PC-9 (cell line): ENCODE measurements around the gene TPRG1L.

ENCODE experiments used
- EZH2 ChIP-seq: fragments of 200-600 bp; sonication (generic); IDR thresholded peaks from 2 replicates; pipeline ENCODE4 v1.8.0; 2017; ENCODE audit warnings: antibody characterized with exemption, low read depth
- TF ChIP-seq, protein P1 (sequence below): fragments of 200-600 bp; sonication (generic); conservative IDR thresholded peaks from 2 replicates; pipeline ENCODE4 v1.6.1; 2017; ENCODE audit warnings: mixed run types, antibody characterized with exemption, mild to moderate bottlenecking, moderate library complexity

DNA sequence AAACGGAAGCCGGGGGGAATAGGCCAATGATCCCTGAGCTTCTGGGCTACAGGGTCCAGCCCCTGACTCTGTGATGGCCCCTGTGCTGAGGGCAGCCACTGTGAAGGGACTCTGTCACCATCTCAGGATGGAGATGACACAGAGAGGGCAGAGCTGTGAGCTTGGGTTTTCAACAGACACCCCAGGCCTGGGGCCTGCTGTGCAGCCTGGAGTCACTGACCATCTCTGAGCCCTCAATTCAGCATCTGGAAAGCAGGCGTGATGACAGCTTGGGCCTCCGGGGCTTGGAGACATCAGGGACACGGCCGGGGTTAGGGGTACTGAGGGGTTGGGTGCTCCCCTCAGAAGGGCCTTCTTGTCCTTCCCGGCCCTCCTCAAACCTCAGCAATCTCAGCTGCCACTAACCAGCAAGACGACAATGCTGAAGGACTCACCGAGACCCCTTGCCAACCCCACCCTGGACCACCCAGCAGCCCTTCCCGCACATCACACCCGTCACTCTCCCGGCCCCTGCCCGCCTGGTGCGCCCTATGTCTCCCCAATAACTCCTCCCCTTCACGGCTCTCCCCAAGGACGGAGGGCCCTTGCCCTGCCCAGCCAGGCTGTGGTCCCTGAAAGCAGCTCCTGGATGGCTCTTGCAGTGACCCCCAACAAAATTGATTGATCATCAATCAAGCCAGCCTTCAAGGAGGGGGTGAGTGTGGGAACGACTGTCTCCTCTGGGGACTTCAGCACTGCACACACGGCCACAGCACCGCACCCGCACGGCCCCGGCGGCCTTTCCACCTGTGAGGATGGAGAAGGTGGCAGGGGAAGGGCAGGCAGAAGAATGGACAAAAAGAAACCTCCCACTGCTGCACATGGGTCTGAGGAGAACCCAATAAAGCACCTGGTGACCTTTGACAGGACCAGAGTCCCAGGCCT, 17.8 kb upstream of the TPRG1L start:
- TF ChIP-seq, protein P1, sequence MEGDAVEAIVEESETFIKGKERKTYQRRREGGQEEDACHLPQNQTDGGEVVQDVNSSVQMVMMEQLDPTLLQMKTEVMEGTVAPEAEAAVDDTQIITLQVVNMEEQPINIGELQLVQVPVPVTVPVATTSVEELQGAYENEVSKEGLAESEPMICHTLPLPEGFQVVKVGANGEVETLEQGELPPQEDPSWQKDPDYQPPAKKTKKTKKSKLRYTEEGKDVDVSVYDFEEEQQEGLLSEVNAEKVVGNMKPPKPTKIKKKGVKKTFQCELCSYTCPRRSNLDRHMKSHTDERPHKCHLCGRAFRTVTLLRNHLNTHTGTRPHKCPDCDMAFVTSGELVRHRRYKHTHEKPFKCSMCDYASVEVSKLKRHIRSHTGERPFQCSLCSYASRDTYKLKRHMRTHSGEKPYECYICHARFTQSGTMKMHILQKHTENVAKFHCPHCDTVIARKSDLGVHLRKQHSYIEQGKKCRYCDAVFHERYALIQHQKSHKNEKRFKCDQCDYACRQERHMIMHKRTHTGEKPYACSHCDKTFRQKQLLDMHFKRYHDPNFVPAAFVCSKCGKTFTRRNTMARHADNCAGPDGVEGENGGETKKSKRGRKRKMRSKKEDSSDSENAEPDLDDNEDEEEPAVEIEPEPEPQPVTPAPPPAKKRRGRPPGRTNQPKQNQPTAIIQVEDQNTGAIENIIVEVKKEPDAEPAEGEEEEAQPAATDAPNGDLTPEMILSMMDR = no peak
- TF ChIP-seq EZH2 = no peak
